ENCODE measurements around the gene USP17L22. TPM values are rescaled to one million over a fixed set of nuclear protein-coding genes. Genes with fewer than 3 reads are reported as not detected.
"Not testable (repeated sequence)": the region's sequence is repeated elsewhere in the genome, so short reads cannot be mapped to it uniquely, and the experiment has no call there.

Gene USP17L22
- total RNA-seq (not detected), polyA plus RNA-seq (not detected)
- long read RNA-seq, donor 1: 0 reads
- long read RNA-seq, donor 2: 0 reads

- no CpG with 5 or more reads among the region's 15 CpGs for WGBS, 3 donors
- H3K27ac ChIP-seq; H3K27me3 ChIP-seq (ENCODE audit: insufficient read depth in 3 of 3, low read length in 2 of 3); H3K36me3 ChIP-seq (ENCODE audit: insufficient read depth in 1 of 2, low read depth in 1 of 2); H3K9me3 ChIP-seq; DNase-seq; H3K4me3 ChIP-seq; H3K4me1 ChIP-seq; intact Hi-C loops (cut with DNase I); ATAC-seq: not testable (repeated sequence)
Measured at GRCh38 chr4:9267319-9267718, at the start of gene USP17L22. Gene USP17L22, plus strand, starts transcription at chr4:9267619. Its CDS starts 0 bp downstream, at chr4:9267619.

GRCh38 chr4:9219852-9220251, 47.6 kb upstream of the USP17L22 start, which contains the start of gene USP17L12:
Gene USP17L12, plus strand, starts transcription at chr4:9220152. Its CDS starts 0 bp downstream, at chr4:9220152.
- DNase-seq; H3K4me3 ChIP-seq; H3K9me3 ChIP-seq; H3K36me3 ChIP-seq (ENCODE audit: insufficient read depth in 1 of 2, low read depth in 1 of 2); H3K27me3 ChIP-seq (ENCODE audit: insufficient read depth in 3 of 3, low read length in 2 of 3); intact Hi-C loops (cut with DNase I); H3K27ac ChIP-seq; H3K4me1 ChIP-seq; ATAC-seq: not testable (repeated sequence)
- no CpG with 5 or more reads among the region's 13 CpGs for WGBS, 3 donors

- intact Hi-C loops (cut with DNase I); ATAC-seq; H3K4me3 ChIP-seq; H3K36me3 ChIP-seq (ENCODE audit: insufficient read depth in 1 of 2, low read depth in 1 of 2); H3K27ac ChIP-seq; H3K4me1 ChIP-seq; H3K9me3 ChIP-seq; H3K27me3 ChIP-seq (ENCODE audit: insufficient read depth in 3 of 3, low read length in 2 of 3); DNase-seq: not testable (repeated sequence)
- WGBS, 3 donors: no CpG with 5 or more reads among the region's 14 CpGs
Measured at GRCh38 chr4:9224596-9224995, 42.8 kb upstream of the USP17L22 start, which contains the start of gene USP17L13. Gene USP17L13, plus strand, starts transcription at chr4:9224896. Its CDS starts 0 bp downstream, at chr4:9224896.

- 85 to 90% (median 87%) methylated on average over 5 to 6 of the region's 8 CpGs for WGBS, 3 donors
- H3K4me3 ChIP-seq; H3K27ac ChIP-seq; H3K27me3 ChIP-seq (ENCODE audit: insufficient read depth in 3 of 3, low read length in 2 of 3); H3K9me3 ChIP-seq; H3K36me3 ChIP-seq (ENCODE audit: insufficient read depth in 1 of 2, low read depth in 1 of 2); intact Hi-C loops (cut with DNase I); ATAC-seq; H3K4me1 ChIP-seq: not testable (repeated sequence)
- DNase-seq: peak in 1 of 2 donors; percentile 19
Measured at GRCh38 chr4:9230249-9230648, 37.2 kb upstream of the USP17L22 start.

- no CpG with 5 or more reads among the region's 15 CpGs for WGBS, 3 donors
- H3K4me1 ChIP-seq; intact Hi-C loops (cut with DNase I); H3K36me3 ChIP-seq (ENCODE audit: insufficient read depth in 1 of 2, low read depth in 1 of 2); H3K27me3 ChIP-seq (ENCODE audit: insufficient read depth in 3 of 3, low read length in 2 of 3); H3K9me3 ChIP-seq; H3K4me3 ChIP-seq; ATAC-seq; DNase-seq; H3K27ac ChIP-seq: not testable (repeated sequence)
Measured at GRCh38 chr4:9234085-9234484, 33.3 kb upstream of the USP17L22 start, which contains the start of gene USP17L15. Gene USP17L15, plus strand, starts transcription at chr4:9234385. Its CDS starts 0 bp downstream, at chr4:9234385.

- H3K9me3 ChIP-seq; H3K27me3 ChIP-seq (ENCODE audit: insufficient read depth in 3 of 3, low read length in 2 of 3); ATAC-seq; H3K4me1 ChIP-seq; H3K36me3 ChIP-seq (ENCODE audit: insufficient read depth in 1 of 2, low read depth in 1 of 2); intact Hi-C loops (cut with DNase I); H3K27ac ChIP-seq; H3K4me3 ChIP-seq: not testable (repeated sequence)
- WGBS, 3 donors: 68 to 85% (median 78%) methylated on average over 9 to 11 of the region's 12 CpGs
- DNase-seq: peak in 1 of 2 donors; percentile 20
Measured at GRCh38 chr4:9238461-9238860, 29.0 kb upstream of the USP17L22 start.

- H3K27me3 ChIP-seq (ENCODE audit: insufficient read depth in 3 of 3, low read length in 2 of 3); H3K9me3 ChIP-seq; H3K4me3 ChIP-seq; intact Hi-C loops (cut with DNase I); H3K4me1 ChIP-seq; H3K27ac ChIP-seq; ATAC-seq; H3K36me3 ChIP-seq (ENCODE audit: insufficient read depth in 1 of 2, low read depth in 1 of 2); DNase-seq: not testable (repeated sequence)
- 86 to 94% (median 87%) methylated on average over 5 of the region's 14 CpGs for WGBS, 3 donors
Measured at GRCh38 chr4:9243579-9243978, 23.8 kb upstream of the USP17L22 start, which contains the start of gene USP17L17. Gene USP17L17, plus strand, starts transcription at chr4:9243879. Its CDS starts 0 bp downstream, at chr4:9243879.

- H3K27ac ChIP-seq; ATAC-seq; H3K4me3 ChIP-seq; H3K9me3 ChIP-seq; H3K36me3 ChIP-seq (ENCODE audit: insufficient read depth in 1 of 2, low read depth in 1 of 2); H3K27me3 ChIP-seq (ENCODE audit: insufficient read depth in 3 of 3, low read length in 2 of 3); intact Hi-C loops (cut with DNase I); H3K4me1 ChIP-seq: not testable (repeated sequence)
- peak in 1 of 2 donors; percentile 27 for DNase-seq
- WGBS, 3 donors: 75 to 92% (median 90%) methylated on average over 14 to 21 of the region's 26 CpGs
Measured at GRCh38 chr4:9247953-9248680, 19.3 kb upstream of the USP17L22 start, which contains the start of gene USP17L18. Gene USP17L18, plus strand, starts transcription at chr4:9248630. Its CDS starts 0 bp downstream, at chr4:9248630.

- WGBS, 3 donors: no CpG with 5 or more reads among the region's 13 CpGs
- H3K4me3 ChIP-seq; DNase-seq; H3K27ac ChIP-seq; H3K9me3 ChIP-seq; H3K27me3 ChIP-seq (ENCODE audit: insufficient read depth in 3 of 3, low read length in 2 of 3); ATAC-seq; H3K4me1 ChIP-seq; H3K36me3 ChIP-seq (ENCODE audit: insufficient read depth in 1 of 2, low read depth in 1 of 2); intact Hi-C loops (cut with DNase I): not testable (repeated sequence)
Measured at GRCh38 chr4:9253078-9253477, 14.3 kb upstream of the USP17L22 start, which contains the start of gene USP17L19. Gene USP17L19, plus strand, starts transcription at chr4:9253378. Its CDS starts 0 bp downstream, at chr4:9253378.

GRCh38 chr4:9257824-9258223, 9.6 kb upstream of the USP17L22 start, which contains the start of gene USP17L20:
Gene USP17L20, plus strand, starts transcription at chr4:9258124. Its CDS starts 0 bp downstream, at chr4:9258124.
- DNase-seq; H3K4me3 ChIP-seq; H3K27me3 ChIP-seq (ENCODE audit: insufficient read depth in 3 of 3, low read length in 2 of 3); intact Hi-C loops (cut with DNase I); H3K9me3 ChIP-seq; H3K36me3 ChIP-seq (ENCODE audit: insufficient read depth in 1 of 2, low read depth in 1 of 2); H3K27ac ChIP-seq; H3K4me1 ChIP-seq; ATAC-seq: not testable (repeated sequence)
- no CpG with 5 or more reads among the region's 15 CpGs for WGBS, 3 donors

GRCh38 chr4:9262572-9262971, 4.8 kb upstream of the USP17L22 start, which contains the start of gene USP17L21:
Gene USP17L21, plus strand, starts transcription at chr4:9262872. Its CDS starts 0 bp downstream, at chr4:9262872.
- intact Hi-C loops (cut with DNase I); ATAC-seq; H3K27me3 ChIP-seq (ENCODE audit: insufficient read depth in 3 of 3, low read length in 2 of 3); H3K36me3 ChIP-seq (ENCODE audit: insufficient read depth in 1 of 2, low read depth in 1 of 2); H3K4me3 ChIP-seq; H3K27ac ChIP-seq; H3K9me3 ChIP-seq; H3K4me1 ChIP-seq; DNase-seq: not testable (repeated sequence)
- WGBS, 3 donors: no CpG with 5 or more reads among the region's 13 CpGs
